Ureter (tissue), 1 donor: ENCODE measurements around the gene PPEF1. TPM values are rescaled to one million over a fixed set of nuclear protein-coding genes. Genes with fewer than 3 reads are reported as not detected.

ENCODE experiments used
- DNase-seq: peaks from one replicate; pipeline ENCODE4 v3.0.0-alpha.2; 2020; ENCODE audit warnings: low spot score
- total RNA-seq: library from RNA; stranded (reverse); gene quantifications from one replicate; pipeline ENCODE4 v1.2.4, GENCODE V29; 2023
- donor health status: DM: yes; HTN: yes; CAD: no.

The PPEF1 gene
- total RNA-seq, 1 donor from 2014 or later: 0.29 TPM

- DNase-seq: no peak
Measured at GRCh38 chrX:18877469-18877868, 170.0 kb downstream of the PPEF1 start.

Other genes with a start within 250 kb of the PPEF1 start
- not detected for gene RS1, start 35.5 kb upstream of the PPEF1 start, total RNA-seq